ENCODE results near the gene ZNF793. TPM values are rescaled to one million over a fixed set of nuclear protein-coding genes. Genes with fewer than 3 reads are reported as not detected.

ZNF793 gene
- 1 to 10 TPM; 3.4 to 3.5 TPM for total RNA-seq

GRCh38 chr19:37506387-37507166 is at the start of gene ZNF793:
Gene ZNF793, plus strand, starts transcription at chr19:37506939. Its CDS starts 16,501 bp downstream, at chr19:37523440.
- POLR2A ChIA-PET, result interaction anchor here (0.8 to 1.6 kb wide), 7 partner anchors 37 to 186 kb away, joined by 3 to 11 read pairs (median 5); partner anchors contain the start of genes ZNF527, ZNF540, ZNF569 and ZNF570
- CTCF ChIA-PET, result interaction anchor here (0.7 kb wide), 1 partner anchor 189 kb away, joined by 3 read pairs; no protein-coding TSS in a partner anchor

- ChIA-PET CTCF (no interaction called here), POLR2A (interaction anchor here (0.6 to 1.8 kb wide), 3 partner anchors 40 to 392 kb away, joined by 5 to 9 read pairs (median 6); partner anchors contain the start of genes ZNF527 and ZNF793)
Observed at GRCh38 chr19:37466277-37466797, 40.4 kb upstream of the ZNF793 start.

GRCh38 chr19:37466798-37467607 is 39.7 kb upstream of the ZNF793 start, which contains the start of gene ZNF569:
Gene ZNF569, minus strand, starts transcription at chr19:37467444. Its CDS starts 22,523 bp downstream, at chr19:37444921.
- POLR2A ChIA-PET, result interaction anchor here (0.6 to 1.8 kb wide), 5 partner anchors 39 to 939 kb away, joined by 3 to 9 read pairs (median 5); partner anchors contain the start of genes ZFP30, ZNF527, ZNF540 and ZNF571
- CTCF ChIA-PET, result interaction anchor here (0.6 to 1.4 kb wide), 3 partner anchors 96 to 1305 kb away, joined by 3 to 4 read pairs (median 4); partner anchors contain the start of genes ZNF527, ZNF540 and ZNF571

DNA sequence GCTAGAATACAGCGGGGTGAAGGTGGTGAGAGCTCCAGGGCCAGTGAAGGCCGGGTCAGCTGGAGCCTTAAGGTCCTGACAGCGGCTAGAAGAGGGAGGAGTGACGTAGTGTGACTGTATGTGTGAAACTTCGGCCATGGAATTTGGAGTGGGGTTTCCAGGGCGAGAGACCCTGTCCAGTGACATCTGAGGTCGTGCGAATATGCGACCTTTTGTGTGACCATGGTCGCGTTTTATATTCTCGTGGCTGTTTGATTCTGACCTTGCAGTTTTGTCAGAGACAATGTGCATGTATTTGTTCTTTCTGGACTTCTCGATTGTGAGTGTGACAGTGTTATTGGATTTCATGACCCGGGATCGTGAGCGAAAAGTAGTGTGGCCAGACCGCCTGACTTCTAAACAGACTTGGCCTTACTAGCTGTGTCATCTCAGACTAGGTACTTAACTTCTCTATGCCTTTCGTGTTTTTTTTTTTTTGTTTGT is 39.1 kb upstream of the ZNF793 start:
- ChIA-PET POLR2A (interaction anchor here (0.6 to 1.8 kb wide), 5 partner anchors 38 to 940 kb away, joined by 3 to 9 read pairs (median 5); partner anchors contain the start of genes ZFP30, ZNF527, ZNF540 and ZNF571), CTCF (interaction anchor here (0.6 to 1.4 kb wide), 3 partner anchors 97 to 1305 kb away, joined by 3 to 4 read pairs (median 4); partner anchors contain the start of genes ZNF527, ZNF540 and ZNF571)

GRCh38 chr19:37468961-37469777 is 37.6 kb upstream of the ZNF793 start, which contains the start of gene ZNF570:
Gene ZNF570, plus strand, starts transcription at chr19:37469356. Its CDS starts 999 bp downstream, at chr19:37470355.
- ChIA-PET POLR2A (interaction anchor here (0.9 to 1.1 kb wide), 3 partner anchors 37 to 152 kb away, joined by 3 to 6 read pairs (median 3); partner anchors contain the start of genes ZNF540, ZNF571 and ZNF793), CTCF (interaction anchor here (1.0 kb wide), 1 partner anchor 98 kb away, joined by 3 read pairs; the partner anchor contains the start of gene ZNF527)

DNA sequence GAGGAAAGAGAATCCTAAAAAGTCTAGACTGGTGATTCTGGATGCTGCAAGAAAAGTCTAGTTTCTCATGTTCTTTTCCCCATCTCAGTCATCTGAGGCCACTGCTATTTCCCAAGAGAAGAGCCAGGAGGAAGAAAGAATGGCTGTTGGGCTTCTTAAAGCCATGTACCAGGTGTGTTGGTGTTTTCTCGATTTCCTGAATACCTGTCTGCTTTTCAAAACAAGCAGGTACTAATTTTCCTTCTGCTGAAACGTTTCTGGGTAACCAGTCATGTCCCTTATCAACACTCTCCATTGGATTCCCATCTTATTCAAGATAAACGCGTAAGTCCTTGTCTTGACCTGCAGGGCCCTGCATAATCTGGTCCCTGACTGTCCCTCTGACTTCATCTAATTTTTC is 36.5 kb upstream of the ZNF793 start:
- ChIA-PET CTCF (interaction anchor here (0.7 kb wide), 1 partner anchor 292 kb away, joined by 3 read pairs; no protein-coding TSS in a partner anchor), POLR2A (interaction anchor here (0.6 kb wide), 1 partner anchor 309 kb away, joined by 3 read pairs; the partner anchor contains the start of gene ZNF573)

DNA sequence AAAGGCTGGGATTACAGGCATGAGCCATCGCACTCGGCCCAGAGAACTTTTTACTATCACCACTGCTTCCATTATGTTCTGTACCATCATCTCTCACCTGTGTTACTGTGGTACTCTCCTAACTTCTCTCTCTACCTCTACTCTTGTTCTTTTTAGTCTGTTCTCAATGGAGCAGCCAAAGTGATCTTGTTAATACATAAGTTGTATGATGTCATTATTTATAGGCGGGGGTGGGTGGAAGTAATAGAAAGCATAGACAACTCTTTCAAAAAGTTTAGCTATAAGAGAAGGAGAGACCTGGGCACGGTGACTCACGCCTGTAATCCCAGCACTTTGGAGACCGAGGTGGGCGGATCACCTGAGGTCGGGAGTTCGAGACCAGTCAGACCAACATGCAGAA is 34.6 kb upstream of the ZNF793 start:
- CTCF ChIA-PET, result no interaction called here

GRCh38 chr19:37484406-37485168 is 22.2 kb upstream of the ZNF793 start:
- CTCF ChIA-PET, result no interaction called here
- POLR2A ChIA-PET, result no interaction called here

More for the DNA sequence above, 34.6 kb upstream of the ZNF793 start:
- POLR2A ChIA-PET, result no interaction called here

- CTCF ChIA-PET, result no interaction called here
- POLR2A ChIA-PET, result no interaction called here
Observed at GRCh38 chr19:37492213-37492612, 14.5 kb upstream of the ZNF793 start.

DNA sequence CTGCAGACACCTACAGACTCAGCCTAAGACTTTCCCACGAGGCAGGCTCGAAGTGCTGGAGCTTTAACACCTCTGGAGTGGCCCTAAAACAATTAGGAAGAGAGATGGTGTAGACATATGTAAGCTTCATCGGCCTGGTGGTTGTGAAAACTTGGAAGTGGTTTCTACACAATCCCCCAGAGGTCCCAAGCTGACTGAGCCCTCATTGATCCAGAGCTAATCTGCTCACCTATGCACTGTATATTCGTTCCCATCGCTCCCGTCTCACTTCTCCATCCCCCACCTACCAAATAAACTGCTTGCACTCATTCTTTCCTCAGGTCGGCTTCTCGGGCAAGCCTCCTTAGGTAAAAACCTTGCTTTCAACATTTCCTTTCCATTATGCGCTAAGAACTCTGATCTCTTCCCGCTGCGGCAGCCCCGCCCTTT is 767 bp upstream of the ZNF793 start:
- CTCF ChIA-PET, result interaction anchor here (0.7 kb wide), 1 partner anchor 189 kb away, joined by 3 read pairs; no protein-coding TSS in a partner anchor
- POLR2A ChIA-PET, result interaction anchor here (1.0 to 1.6 kb wide), 6 partner anchors 37 to 186 kb away, joined by 4 to 11 read pairs (median 6); partner anchors contain the start of genes ZNF527, ZNF540, ZNF569 and ZNF570

DNA sequence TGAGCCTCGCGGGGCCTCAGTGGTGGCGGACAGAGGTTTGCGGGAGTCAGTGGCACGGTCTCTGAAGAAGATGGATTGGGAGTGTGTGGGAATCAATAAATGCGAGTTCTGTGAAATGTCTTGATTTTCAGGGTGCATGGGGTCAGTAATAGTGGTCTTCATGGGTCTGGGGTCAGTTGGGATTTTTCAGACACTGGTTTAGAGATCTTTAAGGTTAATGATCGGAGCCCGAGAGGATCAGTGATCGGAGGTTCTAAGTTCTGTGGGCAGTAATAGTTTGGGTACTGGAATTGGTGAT is 377 bp downstream of the ZNF793 start:
- ChIA-PET POLR2A (interaction anchor here (0.8 to 1.6 kb wide), 6 partner anchors 38 to 185 kb away, joined by 3 to 11 read pairs (median 4); partner anchors contain the start of genes ZNF527, ZNF540, ZNF570 and ZNF571), CTCF (no interaction called here)

DNA sequence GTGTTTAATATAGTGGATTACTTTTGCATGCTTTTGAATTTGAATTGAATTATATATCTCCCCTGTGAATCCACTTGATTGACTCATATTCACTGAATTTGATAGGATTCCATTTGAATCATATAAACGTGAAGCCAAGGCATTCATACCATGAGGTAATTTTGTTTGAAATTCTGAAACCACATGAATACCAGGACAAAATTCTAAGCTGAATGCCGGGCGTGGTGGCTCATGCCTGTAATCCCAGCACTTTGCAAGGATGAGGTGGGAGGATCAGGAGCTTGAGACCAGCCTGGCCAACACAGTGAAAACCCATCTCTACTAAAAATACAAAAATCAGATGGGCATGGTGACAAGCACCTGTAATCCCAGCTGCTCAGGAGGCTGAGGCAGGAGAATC is 4.4 kb downstream of the ZNF793 start:
- CTCF ChIA-PET, result no interaction called here
- POLR2A ChIA-PET, result no interaction called here

- ChIA-PET POLR2A (no interaction called here), CTCF (no interaction called here)
Observed at GRCh38 chr19:37511821-37512220, 5.1 kb downstream of the ZNF793 start.

DNA sequence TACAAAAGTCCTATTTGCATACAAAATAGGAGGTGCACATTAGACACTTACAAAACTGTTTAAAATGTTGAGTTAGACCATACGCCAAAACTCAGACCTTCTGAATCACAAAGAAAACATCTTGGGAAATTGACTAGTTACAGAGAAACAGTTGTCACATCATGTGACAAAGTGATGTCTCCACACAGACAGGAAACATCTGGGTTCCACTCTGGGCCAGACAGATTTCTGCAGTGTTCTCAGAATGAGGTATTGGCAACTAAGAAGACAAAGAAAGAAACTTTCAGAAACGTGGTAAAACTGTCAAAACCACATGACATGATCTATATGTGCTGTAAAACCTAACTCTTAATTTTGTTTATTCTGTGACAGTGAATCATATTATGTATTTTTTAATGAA is 6.7 kb downstream of the ZNF793 start:
- ChIA-PET CTCF (no interaction called here), POLR2A (no interaction called here)

DNA sequence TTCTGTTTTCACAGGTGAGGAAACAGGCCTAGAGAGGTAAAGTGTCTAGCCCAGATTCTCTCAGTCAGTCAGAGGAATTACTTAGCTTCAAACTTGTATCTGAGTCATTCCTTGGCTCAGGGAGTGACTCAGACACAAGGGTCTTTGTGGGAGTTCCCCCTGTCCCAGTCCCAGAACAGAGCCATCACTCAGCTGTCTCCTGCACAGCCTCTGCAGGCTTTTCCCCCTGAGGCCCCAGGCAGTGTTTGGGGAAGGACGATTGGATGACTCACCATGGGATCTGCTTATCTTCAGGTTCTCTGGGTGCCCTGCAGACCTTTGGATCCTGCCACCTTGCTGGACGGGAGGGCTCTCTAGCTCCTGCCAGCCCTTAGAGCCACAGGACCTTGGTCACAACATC is 13.2 kb downstream of the ZNF793 start:
- ChIA-PET CTCF (interaction anchor here (0.6 kb wide), 1 partner anchor 211 kb away, joined by 3 read pairs; no protein-coding TSS in a partner anchor), POLR2A (no interaction called here)

- POLR2A ChIA-PET, result no interaction called here
- CTCF ChIA-PET, result no interaction called here
Observed at GRCh38 chr19:37537391-37537947, 30.7 kb downstream of the ZNF793 start.
